ENCODE measurements around the gene PEPD. TPM values are rescaled to one million over a fixed set of nuclear protein-coding genes. Genes with fewer than 3 reads are reported as not detected.

PEPD gene
- polyA plus RNA-seq, 1 donor from 2014 or later: 43.9 TPM

- H3K9me3 ChIP-seq (ENCODE audit: low read length): no peaks in the 10 kb centered on the region
- no peak overlapping the region for H2AFZ ChIP-seq (ENCODE audit: low read depth, low read length)
- H3F3A ChIP-seq (ENCODE audit: insufficient read depth, low read length, poor library complexity, severe bottlenecking): no peaks in the 10 kb centered on the region
- no peaks in the 10 kb centered on the region for H3K27me3 ChIP-seq (ENCODE audit: insufficient read depth, low read depth, low read length)
- no peaks in the 10 kb centered on the region for H3K9me2 ChIP-seq (ENCODE audit: insufficient read depth, low read length)
- no peaks in the 10 kb centered on the region for H3K36me3 ChIP-seq (ENCODE audit: insufficient read depth, low read length)
- no peak overlapping the region for H3K4me2 ChIP-seq (ENCODE audit: low read length)
- TF ChIP-seq EZH2 (IDR thresholded peaks at IDR 0.05; ENCODE audit: borderline replicate concordance, insufficient read depth, low read length, poor library complexity, severe bottlenecking) (no peak), EP300 (conservative IDR thresholded peaks at IDR 0.05; ENCODE audit: poor library complexity, severe bottlenecking) (no peak), SMC3 (conservative IDR thresholded peaks at IDR 0.05; ENCODE audit: poor library complexity) (no peak), MXI1 (conservative IDR thresholded peaks at IDR 0.05; ENCODE audit: poor library complexity, severe bottlenecking) (no peak), REST (IDR thresholded peaks at IDR 0.05; ENCODE audit: borderline replicate concordance) (no peak)
- H3K4me3 ChIP-seq (ENCODE audit: low read length): no peak overlapping the region
- no peak overlapping the region for H3K9ac ChIP-seq (ENCODE audit: low read length)
- H3K27ac ChIP-seq (ENCODE audit: low read length): no peak overlapping the region
- H3K79me2 ChIP-seq (replicated peaks; ENCODE audit: insufficient read depth, low read length): no peaks in the 10 kb centered on the region
- no peaks in the 10 kb centered on the region for H4K20me1 ChIP-seq (ENCODE audit: insufficient read depth)
Observed at GRCh38 chr19:33412601-33413425, 108.8 kb downstream of the PEPD start.

- no peak overlapping the region for H3K27ac ChIP-seq (ENCODE audit: low read length)
- H3K36me3 ChIP-seq (ENCODE audit: insufficient read depth, low read length): no peaks in the 10 kb centered on the region
- no peak overlapping the region for H2AFZ ChIP-seq (ENCODE audit: low read depth, low read length)
- no peak overlapping the region for H3K4me2 ChIP-seq (ENCODE audit: low read length)
- no peaks in the 10 kb centered on the region for H3F3A ChIP-seq (ENCODE audit: insufficient read depth, low read length, poor library complexity, severe bottlenecking)
- H3K4me3 ChIP-seq (ENCODE audit: low read length): no peak overlapping the region
- no peak overlapping the region for H3K9ac ChIP-seq (ENCODE audit: low read length)
- TF ChIP-seq MXI1 (conservative IDR thresholded peaks at IDR 0.05; ENCODE audit: poor library complexity, severe bottlenecking) (no peak), SMC3 (conservative IDR thresholded peaks at IDR 0.05; ENCODE audit: poor library complexity) (no peak), RAD21 (conservative IDR thresholded peaks at IDR 0.05) (no peak), EZH2 (IDR thresholded peaks at IDR 0.05; ENCODE audit: borderline replicate concordance, insufficient read depth, low read length, poor library complexity, severe bottlenecking) (no peak), EP300 (conservative IDR thresholded peaks at IDR 0.05; ENCODE audit: poor library complexity, severe bottlenecking) (no peak), CTCF (IDR thresholded peaks at IDR 0.05; ENCODE audit: poor library complexity, severe bottlenecking) (no peak), REST (IDR thresholded peaks at IDR 0.05; ENCODE audit: borderline replicate concordance) (no peak), POLR2AphosphoS5 (IDR thresholded peaks at IDR 0.05) (no peak), TAF1 (IDR thresholded peaks at IDR 0.05; ENCODE audit: low read depth) (no peak)
- no peaks in the 10 kb centered on the region for H3K9me2 ChIP-seq (ENCODE audit: insufficient read depth, low read length)
- no peaks in the 10 kb centered on the region for H3K27me3 ChIP-seq (ENCODE audit: insufficient read depth, low read depth, low read length)
- H4K20me1 ChIP-seq (ENCODE audit: insufficient read depth): no peaks in the 10 kb centered on the region
- no peaks in the 10 kb centered on the region for H3K79me2 ChIP-seq (replicated peaks; ENCODE audit: insufficient read depth, low read length)
- H3K9me3 ChIP-seq (ENCODE audit: low read length): no peaks in the 10 kb centered on the region
Observed at GRCh38 chr19:33411621-33412180, 109.9 kb downstream of the PEPD start.
